Neutrophil (primary cell): Measurements from ENCODE around the gene LIG3.
"Not testable (repeated sequence)": the region's sequence is repeated elsewhere in the genome, so short reads cannot be mapped to it uniquely, and the experiment has no call there.

Experiments
- H3K27ac ChIP-seq: fragments of 200-600 bp; sonication (generic); 2 replicates; pipeline ENCODE4 v1.5.1; 2016; ENCODE audit warnings: mild to moderate bottlenecking, moderate library complexity
- H3K27me3 ChIP-seq: fragments of 200-600 bp; sonication (generic); 2 replicates; pipeline ENCODE4 v1.6.0; 2016; ENCODE audit warnings: mild to moderate bottlenecking
- H3K36me3 ChIP-seq: fragments of 200-600 bp; sonication (generic); 2 replicates; pipeline ENCODE4 v1.5.1; 2017
- H3K4me1 ChIP-seq, 2 experiments: fragments of 200-600 bp in 1 of 2; sonication (generic) in 1 of 2; 1 replicate in 1 of 2; 2 replicates in 1 of 2; pipeline versions ENCODE4 v1.5.1 to v1.6.1; 2013 to 2016; ENCODE audit warnings: low read depth in 1 of 2, low read length in 1 of 2, mild to moderate bottlenecking in 1 of 2, moderate library complexity in 1 of 2; ENCODE audit not compliant: control insufficient read depth in 1 of 2, insufficient read depth in 1 of 2
- H3K4me3 ChIP-seq, 2 experiments: fragments of 200-600 bp in 1 of 2; sonication (generic) in 1 of 2; 1 replicate in 1 of 2; 2 replicates in 1 of 2; pipeline ENCODE4 v1.5.1; 2013 to 2016; ENCODE audit warnings: low read depth in 1 of 2, low read length in 1 of 2, mild to moderate bottlenecking in 1 of 2, moderate library complexity in 1 of 2
- H3K9me3 ChIP-seq: fragments of 200-600 bp; sonication (generic); 2 replicates; pipeline ENCODE4 v1.5.1; 2016
- CTCF ChIP-seq: fragments of 200-600 bp; sonication (generic); IDR thresholded peaks from 2 replicates; pipeline ENCODE4 v1.5.1; 2016; ENCODE audit warnings: antibody characterized with exemption

Gene LIG3

DNA sequence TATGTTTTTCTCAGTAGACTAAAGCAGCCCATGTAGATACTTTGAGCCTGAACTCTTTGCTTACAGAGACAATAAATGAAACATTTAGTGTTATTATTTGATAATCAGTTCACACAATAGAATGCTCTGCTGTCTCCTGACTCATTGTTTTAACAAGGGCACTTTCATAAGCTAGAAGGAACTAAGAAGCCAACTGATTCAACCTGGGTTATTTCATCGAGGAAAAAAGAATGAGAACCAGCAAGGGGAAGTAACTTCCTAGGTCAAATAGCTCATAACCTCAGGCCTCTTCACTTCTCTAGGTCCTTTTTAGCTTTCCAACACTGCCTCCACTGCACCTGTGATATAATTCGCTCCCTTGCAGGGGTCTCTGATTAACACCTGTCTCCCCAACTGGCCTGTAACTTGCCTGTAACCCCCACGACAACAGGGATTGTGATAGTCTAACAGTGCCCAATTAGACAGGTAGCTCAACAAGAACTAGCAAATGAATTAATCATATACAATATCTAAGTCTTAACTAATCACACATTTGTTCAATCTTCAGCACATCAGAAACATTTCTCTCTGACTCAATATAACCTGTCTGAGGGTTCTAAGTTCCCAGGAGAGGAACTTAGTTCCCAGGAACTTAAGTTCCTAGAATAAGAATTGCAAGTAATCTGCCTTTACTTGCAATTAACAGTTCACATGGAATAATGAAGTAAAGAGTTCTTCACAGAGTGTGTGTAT lies 48.4 kb downstream of the LIG3 start:
- H3K9me3 ChIP-seq = no peaks in the 10 kb centered on the region
- no peaks in the 10 kb centered on the region for H3K27me3 ChIP-seq
- peaks cover 19 to 22% of the 10 kb centered on the region in 2 experiments for H3K4me1 ChIP-seq
- peaks cover 31% of the 10 kb centered on the region for H3K36me3 ChIP-seq
- no peak overlapping the region for H3K4me3 ChIP-seq
- peak overlapping the region; percentile 77 for H3K27ac ChIP-seq
- no peak for TF ChIP-seq CTCF

DNA sequence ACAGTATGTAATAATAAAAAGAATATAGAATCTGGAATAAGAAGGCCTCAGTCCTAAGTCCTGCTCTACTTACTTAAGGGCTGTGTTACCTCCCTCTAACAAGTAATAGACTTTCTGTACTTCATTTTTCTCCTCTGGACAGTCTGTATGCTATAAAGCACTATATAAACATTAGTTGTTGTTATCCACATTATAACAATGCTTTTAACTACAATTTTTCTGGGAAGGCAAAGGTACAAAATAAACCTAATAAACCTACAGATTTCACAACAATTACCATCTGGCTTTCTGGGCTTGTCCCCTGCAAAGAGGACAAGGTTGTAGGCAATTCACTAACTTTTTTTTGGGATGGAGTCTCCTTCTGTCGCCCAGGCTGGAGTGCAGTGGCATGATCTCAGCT lies 50.5 kb downstream of the LIG3 start:
- Histone ChIP-seq H3K36me3 (peaks cover 10% of the 10 kb centered on the region), H3K4me1 (peaks cover 15% of the 10 kb centered on the region in 2 experiments), H3K9me3 (no peaks in the 10 kb centered on the region), H3K27me3 (no peaks in the 10 kb centered on the region), H3K4me3 (no peak overlapping the region), H3K27ac (peak overlapping the region; percentile 18)
- no peak for TF ChIP-seq CTCF

- Histone ChIP-seq H3K9me3 (no peaks in the 10 kb centered on the region), H3K4me1 (no peaks in the 10 kb centered on the region)
- TF ChIP-seq CTCF = no peak
These were observed 58.1 kb downstream of the LIG3 start for GRCh38 chr17:35038453-35038852.

DNA sequence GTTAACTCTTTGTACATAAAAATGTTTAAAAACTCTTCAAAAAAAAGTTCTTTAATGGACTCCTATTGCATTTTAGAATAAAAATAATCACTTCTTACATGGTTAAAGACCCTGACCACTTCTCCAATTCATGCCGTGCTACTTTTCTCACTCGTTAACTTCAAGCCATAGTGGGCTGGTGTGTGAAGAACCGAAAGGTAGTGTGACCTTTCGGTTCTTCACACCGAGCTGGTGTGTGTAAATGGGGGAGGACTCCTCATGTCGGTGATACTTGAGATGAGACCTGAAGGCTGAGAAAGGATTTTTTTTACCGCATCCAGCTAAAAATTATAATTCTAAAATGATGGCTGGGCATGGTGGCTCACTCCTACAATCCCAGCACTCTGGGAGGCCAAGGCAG lies 61.1 kb downstream of the LIG3 start:
- no peak for TF ChIP-seq CTCF
- Histone ChIP-seq H3K36me3 (peaks cover 5% of the 10 kb centered on the region), H3K27me3 (no peaks in the 10 kb centered on the region), H3K4me3 (no peak overlapping the region), H3K4me1 (peaks cover 8 to 9% of the 10 kb centered on the region in 2 experiments), H3K27ac (no peak overlapping the region), H3K9me3 (no peaks in the 10 kb centered on the region)

More at GRCh38 chr17:35038453-35038852, 58.1 kb downstream of the LIG3 start:
- Histone ChIP-seq H3K27ac (no peak overlapping the region), H3K36me3 (no peaks in the 10 kb centered on the region), H3K27me3 (no peaks in the 10 kb centered on the region), H3K4me3 (no peak overlapping the region)

- H3K36me3 ChIP-seq = peaks cover 5% of the 10 kb centered on the region
- H3K4me3 ChIP-seq = no peak overlapping the region
- no peak overlapping the region for H3K27ac ChIP-seq
- no peaks in the 10 kb centered on the region for H3K27me3 ChIP-seq
- H3K4me1 ChIP-seq = peaks cover 23 to 27% of the 10 kb centered on the region in 2 experiments
- TF ChIP-seq CTCF = no peak
- H3K9me3 ChIP-seq = no peaks in the 10 kb centered on the region
These were observed 63.9 kb downstream of the LIG3 start for GRCh38 chr17:35044181-35044580.

DNA sequence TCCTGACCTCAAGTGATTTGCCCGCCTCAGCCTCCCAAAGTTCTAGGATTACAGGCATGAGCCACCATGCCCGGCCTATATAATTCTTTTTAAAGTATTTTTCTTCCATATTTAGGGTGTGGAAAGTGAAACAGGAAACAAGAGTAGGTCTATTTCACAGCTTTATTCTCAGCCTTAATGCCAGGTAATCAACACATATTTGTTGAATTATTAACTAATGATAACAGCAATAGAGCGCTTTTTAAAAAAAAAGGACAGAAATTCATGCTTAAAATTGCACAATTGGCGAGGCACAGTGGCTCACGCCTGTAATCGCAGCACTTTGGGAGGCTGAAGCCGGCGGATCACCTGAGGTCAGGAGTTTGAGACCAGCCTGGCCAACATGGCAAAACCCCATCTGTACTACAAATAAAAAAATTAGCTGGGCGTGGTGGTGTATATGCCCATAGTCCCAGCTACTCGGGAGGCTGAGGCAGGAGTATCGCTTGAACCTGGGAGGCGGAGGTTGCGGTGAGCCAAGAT lies 65.2 kb downstream of the LIG3 start:
- Histone ChIP-seq H3K4me1 (peaks cover 36 to 41% of the 10 kb centered on the region in 2 experiments), H3K27ac (peak overlapping the region; percentile 61)
- not testable (repeated sequence) for H3K27me3 ChIP-seq, H3K4me3 ChIP-seq, H3K36me3 ChIP-seq, H3K9me3 ChIP-seq
